ENCODE results near the gene ROBO1.

Gene ROBO1

DNA sequence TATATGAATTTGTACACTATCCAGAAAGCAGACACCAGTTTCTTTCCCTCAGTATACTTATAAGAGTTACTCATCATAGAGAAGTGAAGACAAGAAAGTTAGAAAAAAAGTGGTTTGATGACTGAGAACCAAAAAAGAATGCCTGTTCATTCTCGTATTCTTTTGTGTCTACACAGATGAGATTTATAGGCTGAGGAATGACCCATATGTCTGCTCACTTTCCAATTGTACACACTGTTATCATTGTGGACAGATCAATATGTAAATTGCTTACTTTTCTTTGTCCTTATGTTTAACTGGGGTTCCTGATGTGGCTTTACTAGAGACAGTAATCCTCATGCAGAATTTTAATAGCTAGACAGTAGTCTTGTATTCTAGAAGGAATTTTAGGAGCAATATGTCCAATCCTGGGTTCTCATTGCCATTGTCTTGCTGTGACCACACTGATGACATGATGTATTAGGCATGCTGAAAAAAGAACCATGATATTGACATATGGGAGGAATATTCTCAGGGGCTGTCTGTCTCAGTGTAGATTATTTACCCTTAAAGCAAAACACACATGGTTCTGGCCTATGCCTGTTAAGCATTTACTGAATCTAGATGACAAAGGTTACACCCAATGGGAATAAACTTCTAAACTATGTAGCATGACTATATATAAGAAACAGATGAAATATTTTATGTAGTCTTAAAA is 669.7 kb downstream of the ROBO1 start:
- no peaks in the 10 kb centered on the region for H3K9me3 ChIP-seq (replicated peaks; ENCODE audit: low read length)

DNA sequence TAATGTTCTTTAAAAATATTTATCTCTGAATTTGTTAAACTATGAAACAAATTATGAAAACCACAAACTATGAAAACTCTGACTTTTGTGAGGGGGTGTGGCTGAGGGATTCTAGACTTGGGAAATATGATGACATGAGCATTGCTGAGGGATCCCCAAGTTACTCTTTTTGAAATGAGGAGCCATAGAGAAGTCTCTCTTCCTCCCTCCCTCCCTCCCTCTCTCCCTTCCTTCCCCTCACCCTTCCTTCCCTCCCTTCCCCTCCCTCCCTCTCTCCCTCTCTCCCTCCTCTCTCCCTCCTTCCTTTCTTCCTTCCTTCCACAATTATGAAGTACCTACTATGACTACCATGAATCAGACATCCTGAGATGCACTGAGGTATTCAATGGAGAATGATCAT is 673.1 kb downstream of the ROBO1 start:
- Histone ChIP-seq H3K4me2 (ENCODE audit: low read length) (no peak overlapping the region), H3K36me3 (ENCODE audit: insufficient read depth, low read length) (no peaks in the 10 kb centered on the region), H3K9me3 (replicated peaks; ENCODE audit: low read length) (no peaks in the 10 kb centered on the region), H3K4me3 (ENCODE audit: low read length) (no peak overlapping the region), H3K27me3 (ENCODE audit: control insufficient read depth, insufficient read depth, low read length) (no peaks in the 10 kb centered on the region), H3K4me1 (ENCODE audit: control insufficient read depth, insufficient read depth, low read length) (no peaks in the 10 kb centered on the region), H3K9ac (ENCODE audit: low read depth, low read length) (no peak overlapping the region)

More for the DNA sequence above, 669.7 kb downstream of the ROBO1 start:
- Histone ChIP-seq H3K27me3 (ENCODE audit: control insufficient read depth, insufficient read depth, low read length) (no peaks in the 10 kb centered on the region), H3K4me1 (ENCODE audit: control insufficient read depth, insufficient read depth, low read length) (no peaks in the 10 kb centered on the region), H3K4me2 (ENCODE audit: low read length) (no peak overlapping the region), H3K9ac (ENCODE audit: low read depth, low read length) (no peak overlapping the region), H3K36me3 (ENCODE audit: insufficient read depth, low read length) (no peaks in the 10 kb centered on the region), H3K4me3 (ENCODE audit: low read length) (no peak overlapping the region)

DNA sequence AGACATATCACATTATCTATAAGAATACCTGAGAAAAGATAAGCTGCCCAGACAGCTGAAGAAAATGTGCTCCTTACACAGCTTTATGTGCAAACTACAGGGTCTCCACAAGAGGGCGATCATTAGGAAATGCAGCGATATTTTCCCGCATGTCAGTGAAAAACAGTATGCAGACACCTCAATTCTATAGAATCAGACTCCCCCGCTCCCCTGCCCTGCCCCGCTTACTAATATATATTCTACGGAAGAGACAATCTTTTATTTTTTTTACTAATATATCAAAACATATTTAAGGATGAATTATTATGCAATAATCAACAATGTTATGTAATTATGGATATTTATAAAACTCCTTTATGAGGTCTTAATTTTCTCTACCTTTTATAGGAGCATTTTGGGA is 681.3 kb downstream of the ROBO1 start:
- Histone ChIP-seq H3K4me2 (ENCODE audit: low read length) (no peak overlapping the region), H3K4me3 (ENCODE audit: low read length) (no peak overlapping the region), H3K4me1 (ENCODE audit: control insufficient read depth, insufficient read depth, low read length) (peaks cover 6% of the 10 kb centered on the region), H3K9me3 (replicated peaks; ENCODE audit: low read length) (no peaks in the 10 kb centered on the region), H3K9ac (ENCODE audit: low read depth, low read length) (no peak overlapping the region), H3K27me3 (ENCODE audit: control insufficient read depth, insufficient read depth, low read length) (no peaks in the 10 kb centered on the region), H3K36me3 (ENCODE audit: insufficient read depth, low read length) (no peaks in the 10 kb centered on the region)

DNA sequence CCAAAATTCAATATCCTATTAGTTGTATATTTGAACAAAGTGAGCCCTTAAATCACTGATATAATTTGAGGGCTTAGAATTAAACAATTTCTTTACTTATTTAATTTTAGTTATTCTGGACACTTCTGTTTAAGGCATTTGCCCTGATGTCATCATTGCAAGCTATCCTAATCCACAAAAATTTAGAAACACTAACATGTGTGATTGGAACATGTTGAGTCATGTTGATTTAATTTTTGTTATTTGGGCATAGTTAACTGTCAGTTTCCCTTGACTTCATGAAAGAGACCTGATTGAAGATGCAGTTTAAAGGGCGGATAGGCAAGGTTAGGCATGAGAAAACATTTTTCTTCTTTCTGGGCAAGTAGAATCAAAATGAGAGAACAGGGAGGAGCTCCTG is 682.6 kb downstream of the ROBO1 start:
- no peaks in the 10 kb centered on the region for H3K9me3 ChIP-seq (replicated peaks; ENCODE audit: low read length)
- no peak overlapping the region for H3K4me2 ChIP-seq (ENCODE audit: low read length)
- no peaks in the 10 kb centered on the region for H3K36me3 ChIP-seq (ENCODE audit: insufficient read depth, low read length)
- H3K27me3 ChIP-seq (ENCODE audit: control insufficient read depth, insufficient read depth, low read length): no peaks in the 10 kb centered on the region
- no peak overlapping the region for H3K9ac ChIP-seq (ENCODE audit: low read depth, low read length)
- no peak overlapping the region for H3K4me3 ChIP-seq (ENCODE audit: low read length)
- H3K4me1 ChIP-seq (ENCODE audit: control insufficient read depth, insufficient read depth, low read length): peaks cover 6% of the 10 kb centered on the region

DNA sequence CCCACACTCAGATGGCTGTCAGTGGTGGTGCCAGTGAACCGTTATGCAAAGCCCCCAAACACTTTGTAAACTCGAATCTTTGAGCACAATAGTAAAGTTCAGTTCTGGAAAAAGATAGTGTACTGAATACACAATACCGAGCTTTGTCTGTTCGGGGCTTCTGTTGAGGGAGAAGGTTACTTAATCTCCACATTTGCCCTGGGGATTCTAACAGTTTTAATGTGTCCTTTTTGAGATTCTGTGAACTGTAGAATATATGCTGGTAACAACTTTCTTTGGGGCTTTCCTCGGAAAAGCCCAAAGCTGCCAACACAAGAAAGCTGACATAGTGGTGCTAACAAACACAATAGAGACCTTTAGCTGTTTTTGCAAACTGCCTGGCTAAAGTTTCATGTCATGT is 686.5 kb downstream of the ROBO1 start:
- Histone ChIP-seq H3K9me3 (replicated peaks; ENCODE audit: low read length) (no peaks in the 10 kb centered on the region), H3K4me1 (ENCODE audit: control insufficient read depth, insufficient read depth, low read length) (peaks cover 6% of the 10 kb centered on the region), H3K27me3 (ENCODE audit: control insufficient read depth, insufficient read depth, low read length) (no peaks in the 10 kb centered on the region), H3K4me2 (ENCODE audit: low read length) (no peak overlapping the region), H3K4me3 (ENCODE audit: low read length) (no peak overlapping the region), H3K9ac (ENCODE audit: low read depth, low read length) (no peak overlapping the region), H3K36me3 (ENCODE audit: insufficient read depth, low read length) (no peaks in the 10 kb centered on the region)

DNA sequence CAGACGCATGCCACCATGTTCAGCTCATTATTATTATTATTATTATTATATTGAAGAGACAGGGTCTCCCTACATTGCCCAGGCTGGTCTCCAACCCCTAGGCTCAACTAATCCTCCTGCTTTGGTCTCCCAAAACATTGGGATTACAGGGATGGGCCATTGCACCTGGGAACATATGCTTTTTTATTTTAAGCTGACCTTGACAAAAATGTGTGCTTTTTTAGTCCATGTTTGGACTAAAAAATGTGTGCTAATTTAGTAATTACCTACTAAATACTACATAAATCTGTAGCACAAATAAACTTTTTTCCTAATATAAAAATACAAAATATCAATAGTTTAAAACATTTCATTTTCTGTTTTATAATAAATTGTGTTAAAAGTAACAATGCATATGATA is 693.2 kb downstream of the ROBO1 start:
- no peak overlapping the region for H3K4me2 ChIP-seq (ENCODE audit: low read length)
- H3K9me3 ChIP-seq (replicated peaks; ENCODE audit: low read length): no peaks in the 10 kb centered on the region

DNA sequence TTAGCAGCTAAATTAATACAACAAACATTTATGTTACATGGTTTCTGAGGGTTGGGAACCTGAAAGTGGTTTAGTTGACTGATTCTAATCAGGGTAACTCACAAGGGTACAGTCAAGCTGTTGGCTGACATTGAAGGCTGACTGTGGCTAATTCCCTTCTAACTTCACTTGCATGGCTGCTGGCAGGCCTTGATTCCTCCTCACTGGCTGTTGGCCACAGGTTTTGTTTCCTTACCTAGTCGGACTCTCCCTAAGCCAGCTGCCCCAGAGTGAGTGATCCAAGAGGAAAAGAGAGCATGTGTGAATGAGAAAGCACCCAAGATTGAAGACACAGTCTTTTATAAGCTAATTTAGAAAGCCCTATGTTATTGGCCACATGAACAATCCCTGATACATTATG is 700.1 kb downstream of the ROBO1 start:
- H3K4me1 ChIP-seq (ENCODE audit: control insufficient read depth, insufficient read depth, low read length): no peaks in the 10 kb centered on the region
- H3K9me3 ChIP-seq (replicated peaks; ENCODE audit: low read length): no peaks in the 10 kb centered on the region
- H3K4me2 ChIP-seq (ENCODE audit: low read length): no peak overlapping the region
- no peaks in the 10 kb centered on the region for H3K27me3 ChIP-seq (ENCODE audit: control insufficient read depth, insufficient read depth, low read length)
- no peak overlapping the region for H3K4me3 ChIP-seq (ENCODE audit: low read length)
- no peak overlapping the region for H3K9ac ChIP-seq (ENCODE audit: low read depth, low read length)
- no peaks in the 10 kb centered on the region for H3K36me3 ChIP-seq (ENCODE audit: insufficient read depth, low read length)

More for the DNA sequence above, 693.2 kb downstream of the ROBO1 start:
- Histone ChIP-seq H3K36me3 (ENCODE audit: insufficient read depth, low read length) (no peaks in the 10 kb centered on the region), H3K4me3 (ENCODE audit: low read length) (no peak overlapping the region), H3K27me3 (ENCODE audit: control insufficient read depth, insufficient read depth, low read length) (no peaks in the 10 kb centered on the region), H3K9ac (ENCODE audit: low read depth, low read length) (no peak overlapping the region), H3K4me1 (ENCODE audit: control insufficient read depth, insufficient read depth, low read length) (no peaks in the 10 kb centered on the region)

DNA sequence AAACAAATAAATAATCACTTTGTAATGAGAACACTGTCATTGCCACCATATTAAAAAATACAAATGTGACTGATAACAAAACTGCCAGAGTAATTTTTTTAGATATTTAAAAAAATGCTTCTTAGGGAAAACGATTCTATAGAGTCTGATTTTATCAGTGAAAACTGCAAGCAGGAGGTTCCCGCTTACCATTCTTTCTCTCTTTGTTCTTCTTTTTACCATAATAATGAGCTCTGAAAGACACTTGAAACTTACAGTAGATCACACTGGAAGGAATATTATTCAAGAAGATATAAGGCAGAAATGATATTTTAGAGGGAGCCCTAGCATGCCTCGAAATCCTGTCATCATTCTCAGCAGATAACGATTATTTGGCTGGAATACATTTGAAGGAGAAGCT is 701.3 kb downstream of the ROBO1 start:
- Histone ChIP-seq H3K9me3 (replicated peaks; ENCODE audit: low read length) (no peaks in the 10 kb centered on the region), H3K4me2 (ENCODE audit: low read length) (no peak overlapping the region), H3K9ac (ENCODE audit: low read depth, low read length) (no peak overlapping the region), H3K4me3 (ENCODE audit: low read length) (no peak overlapping the region), H3K27me3 (ENCODE audit: control insufficient read depth, insufficient read depth, low read length) (no peaks in the 10 kb centered on the region), H3K36me3 (ENCODE audit: insufficient read depth, low read length) (no peaks in the 10 kb centered on the region), H3K4me1 (ENCODE audit: control insufficient read depth, insufficient read depth, low read length) (no peaks in the 10 kb centered on the region)

DNA sequence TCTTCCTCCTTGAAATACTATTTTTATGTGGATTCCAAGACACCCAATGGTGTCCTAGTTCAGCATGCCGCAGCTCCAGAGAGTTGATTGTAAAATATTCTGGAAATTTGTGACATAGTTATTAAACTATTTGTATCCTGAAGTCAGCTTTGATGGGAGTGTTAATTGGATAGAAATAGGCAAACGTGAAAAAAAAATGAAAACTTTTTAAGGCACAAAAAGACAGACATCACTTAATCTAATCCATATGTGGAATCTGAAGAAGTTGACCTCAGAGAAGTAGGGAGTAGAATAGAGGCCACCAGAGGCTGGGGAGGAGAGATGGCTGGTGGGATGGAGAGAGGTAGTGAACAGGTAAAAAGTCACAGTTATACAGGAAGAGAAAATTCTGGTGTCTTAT is 704.2 kb downstream of the ROBO1 start:
- no peak overlapping the region for H3K9ac ChIP-seq (ENCODE audit: low read depth, low read length)
- H3K9me3 ChIP-seq (replicated peaks; ENCODE audit: low read length): no peaks in the 10 kb centered on the region
- H3K36me3 ChIP-seq (ENCODE audit: insufficient read depth, low read length): no peaks in the 10 kb centered on the region
- no peaks in the 10 kb centered on the region for H3K27me3 ChIP-seq (ENCODE audit: control insufficient read depth, insufficient read depth, low read length)
- no peak overlapping the region for H3K4me2 ChIP-seq (ENCODE audit: low read length)
- no peak overlapping the region for H3K4me3 ChIP-seq (ENCODE audit: low read length)
- H3K4me1 ChIP-seq (ENCODE audit: control insufficient read depth, insufficient read depth, low read length): no peaks in the 10 kb centered on the region

DNA sequence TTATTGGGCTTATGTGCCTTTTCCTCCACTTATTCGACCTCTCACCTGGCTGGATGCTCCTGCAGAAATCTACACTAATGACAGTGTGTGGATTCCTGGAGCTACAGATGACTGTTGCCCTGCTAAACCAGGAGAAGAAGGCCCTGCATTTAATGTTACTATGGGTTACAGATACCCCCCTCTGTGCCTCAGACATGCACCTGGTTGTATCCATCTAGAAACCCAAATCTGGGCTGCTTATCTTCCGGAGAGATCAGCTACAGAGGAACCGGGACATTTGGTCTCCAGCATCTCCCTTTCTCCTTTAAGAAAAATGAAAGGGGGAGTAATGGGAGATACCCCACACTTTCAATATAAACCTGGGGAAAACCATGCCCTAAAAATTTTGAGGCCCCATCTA is 710.0 kb downstream of the ROBO1 start:
- no peaks in the 10 kb centered on the region for H3K36me3 ChIP-seq (ENCODE audit: insufficient read depth, low read length)
- H3K9ac ChIP-seq (ENCODE audit: low read depth, low read length): no peak overlapping the region
- H3K27me3 ChIP-seq (ENCODE audit: control insufficient read depth, insufficient read depth, low read length): no peaks in the 10 kb centered on the region
- H3K4me2 ChIP-seq (ENCODE audit: low read length): no peak overlapping the region
- H3K4me3 ChIP-seq (ENCODE audit: low read length): no peak overlapping the region
- H3K4me1 ChIP-seq (ENCODE audit: control insufficient read depth, insufficient read depth, low read length): no peaks in the 10 kb centered on the region
- H3K9me3 ChIP-seq (replicated peaks; ENCODE audit: low read length): no peaks in the 10 kb centered on the region

DNA sequence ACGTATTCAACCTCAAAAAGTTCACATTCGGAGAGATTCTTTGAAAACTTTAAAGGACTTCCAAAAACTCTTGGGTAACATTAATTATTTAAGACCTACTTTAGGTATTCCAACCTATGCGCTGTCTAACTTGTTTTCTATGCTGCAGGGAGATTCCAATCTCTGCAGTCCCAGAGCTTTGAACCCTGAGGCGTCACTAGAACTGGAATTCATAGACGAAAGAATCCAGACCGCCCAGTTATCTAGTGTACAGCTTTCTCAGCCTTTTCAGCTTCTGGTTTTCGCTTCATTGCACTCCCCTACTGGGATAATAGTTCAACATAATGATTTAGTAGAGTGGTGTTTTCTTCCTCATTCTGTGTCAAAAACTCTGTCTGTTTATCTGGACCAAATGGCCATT is 711.3 kb downstream of the ROBO1 start:
- H3K36me3 ChIP-seq (ENCODE audit: insufficient read depth, low read length): no peaks in the 10 kb centered on the region
- H3K4me3 ChIP-seq (ENCODE audit: low read length): no peak overlapping the region
- no peaks in the 10 kb centered on the region for H3K4me1 ChIP-seq (ENCODE audit: control insufficient read depth, insufficient read depth, low read length)
- H3K27me3 ChIP-seq (ENCODE audit: control insufficient read depth, insufficient read depth, low read length): no peaks in the 10 kb centered on the region
- H3K9ac ChIP-seq (ENCODE audit: low read depth, low read length): no peak overlapping the region
- H3K4me2 ChIP-seq (ENCODE audit: low read length): no peak overlapping the region
- peaks cover 7% of the 10 kb centered on the region for H3K9me3 ChIP-seq (replicated peaks; ENCODE audit: low read length)

DNA sequence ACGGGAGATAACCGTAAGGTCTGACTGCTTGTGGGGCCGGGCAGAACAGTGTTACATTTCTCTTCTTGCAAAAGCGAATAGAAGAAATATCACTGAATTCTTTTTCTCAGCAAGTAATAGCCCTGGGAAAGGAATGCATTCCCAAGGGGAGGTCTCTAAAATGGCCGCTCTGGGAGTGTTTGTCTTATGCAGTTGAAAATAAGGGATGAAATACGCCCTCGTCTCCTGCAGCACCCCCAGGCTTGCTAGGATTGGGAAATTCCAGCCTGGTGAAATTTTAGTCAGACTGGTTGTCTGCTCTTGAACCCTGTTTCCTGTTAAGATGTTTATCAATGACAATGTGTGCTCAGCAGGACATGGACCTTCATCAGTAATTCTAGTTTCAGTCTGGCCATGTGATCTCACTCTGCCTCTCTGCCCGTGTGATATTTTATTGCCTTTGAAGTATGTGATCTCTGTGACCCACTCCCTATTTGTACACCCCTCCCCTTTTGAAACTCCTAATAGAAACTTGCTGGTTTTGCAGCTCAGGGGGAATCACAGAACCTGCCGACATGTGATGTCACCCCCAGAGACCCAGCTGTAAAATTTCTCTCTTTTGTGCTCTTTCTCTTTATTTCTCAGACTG is 715.6 kb downstream of the ROBO1 start:
- Histone ChIP-seq H3K27me3 (ENCODE audit: control insufficient read depth, insufficient read depth, low read length) (no peaks in the 10 kb centered on the region), H3K4me2 (ENCODE audit: low read length) (no peak overlapping the region), H3K4me3 (ENCODE audit: low read length) (no peak overlapping the region), H3K4me1 (ENCODE audit: control insufficient read depth, insufficient read depth, low read length) (no peaks in the 10 kb centered on the region), H3K9me3 (replicated peaks; ENCODE audit: low read length) (peaks cover 7% of the 10 kb centered on the region), H3K36me3 (ENCODE audit: insufficient read depth, low read length) (no peaks in the 10 kb centered on the region), H3K9ac (ENCODE audit: low read depth, low read length) (no peak overlapping the region)
